KMS-11 (cell line): ENCODE measurements around the gene PTPN18.

ENCODE experiments used
- H2AFZ ChIP-seq: fragments of 200-600 bp; sonication (generic); 2 replicates; pipeline ENCODE4 v1.6.1; 2016; ENCODE audit warnings: antibody characterized with exemption, mixed run types, low read depth
- H3K27ac ChIP-seq: fragments of 200-600 bp; sonication (generic); 2 replicates; pipeline ENCODE4 v1.6.1; 2016; ENCODE audit warnings: mild to moderate bottlenecking, mixed run types
- H3K27me3 ChIP-seq: fragments of 200-600 bp; sonication (generic); 2 replicates; pipeline ENCODE4 v1.6.1; 2017; ENCODE audit warnings: mild to moderate bottlenecking, low read depth, mixed run types, moderate library complexity; ENCODE audit not compliant: insufficient read depth
- H3K36me3 ChIP-seq: fragments of 200-600 bp; sonication (generic); 2 replicates; pipeline ENCODE4 v1.6.1; 2017; ENCODE audit warnings: mild to moderate bottlenecking, mixed run types; ENCODE audit not compliant: insufficient read depth
- H3K4me1 ChIP-seq: fragments of 200-600 bp; sonication (generic); 2 replicates; pipeline ENCODE4 v1.6.1; 2016; ENCODE audit warnings: mild to moderate bottlenecking, low read depth, mixed run types; ENCODE audit not compliant: poor library complexity, severe bottlenecking
- H3K4me2 ChIP-seq: fragments of 200-600 bp; sonication (generic); 2 replicates; pipeline ENCODE4 v1.7.0; 2016; ENCODE audit warnings: mild to moderate bottlenecking, mixed run types
- H3K4me3 ChIP-seq: fragments of 200-600 bp; sonication (generic); IDR thresholded peaks from 2 replicates; pipeline ENCODE4 v1.6.1; 2017; ENCODE audit warnings: low read depth, low read length, mixed read lengths; ENCODE audit not compliant: insufficient read depth
- H3K79me2 ChIP-seq: fragments of 200-600 bp; sonication (generic); 2 replicates; pipeline ENCODE4 v1.6.1; 2016; ENCODE audit warnings: low read depth, mixed run types; ENCODE audit not compliant: insufficient read depth
- H3K9ac ChIP-seq: fragments of 200-600 bp; sonication (generic); 2 replicates; pipeline ENCODE4 v1.6.1; 2016; ENCODE audit warnings: mild to moderate bottlenecking, mixed run types
- H4K20me1 ChIP-seq: fragments of 200-600 bp; sonication (generic); 2 replicates; pipeline ENCODE4 v1.6.1; 2016; ENCODE audit warnings: mild to moderate bottlenecking, mixed run types; ENCODE audit not compliant: insufficient read depth
- TF ChIP-seq, protein P1 (sequence below): fragments of 200-600 bp; sonication (generic); conservative IDR thresholded peaks from 2 replicates; pipeline ENCODE4 v1.6.1; 2017; ENCODE audit warnings: low read depth, mild to moderate bottlenecking, antibody characterized with exemption, low read length, moderate library complexity, mixed read lengths

The PTPN18 gene

DNA sequence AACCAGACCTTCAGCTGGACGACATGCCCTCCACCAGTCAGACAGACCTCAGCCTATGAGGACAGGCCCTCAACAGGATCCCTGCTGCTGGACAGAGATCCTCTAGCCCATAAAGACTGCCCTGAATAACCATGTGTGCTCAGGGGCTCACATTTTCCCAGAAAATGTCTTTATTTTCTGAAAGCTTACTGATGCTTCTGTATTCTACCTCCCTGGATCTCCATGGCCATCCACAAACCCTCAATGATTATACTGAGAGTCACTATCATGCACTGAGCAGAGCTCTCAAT lies 1.8 kb upstream of the PTPN18 start:
- TF ChIP-seq, protein P1, sequence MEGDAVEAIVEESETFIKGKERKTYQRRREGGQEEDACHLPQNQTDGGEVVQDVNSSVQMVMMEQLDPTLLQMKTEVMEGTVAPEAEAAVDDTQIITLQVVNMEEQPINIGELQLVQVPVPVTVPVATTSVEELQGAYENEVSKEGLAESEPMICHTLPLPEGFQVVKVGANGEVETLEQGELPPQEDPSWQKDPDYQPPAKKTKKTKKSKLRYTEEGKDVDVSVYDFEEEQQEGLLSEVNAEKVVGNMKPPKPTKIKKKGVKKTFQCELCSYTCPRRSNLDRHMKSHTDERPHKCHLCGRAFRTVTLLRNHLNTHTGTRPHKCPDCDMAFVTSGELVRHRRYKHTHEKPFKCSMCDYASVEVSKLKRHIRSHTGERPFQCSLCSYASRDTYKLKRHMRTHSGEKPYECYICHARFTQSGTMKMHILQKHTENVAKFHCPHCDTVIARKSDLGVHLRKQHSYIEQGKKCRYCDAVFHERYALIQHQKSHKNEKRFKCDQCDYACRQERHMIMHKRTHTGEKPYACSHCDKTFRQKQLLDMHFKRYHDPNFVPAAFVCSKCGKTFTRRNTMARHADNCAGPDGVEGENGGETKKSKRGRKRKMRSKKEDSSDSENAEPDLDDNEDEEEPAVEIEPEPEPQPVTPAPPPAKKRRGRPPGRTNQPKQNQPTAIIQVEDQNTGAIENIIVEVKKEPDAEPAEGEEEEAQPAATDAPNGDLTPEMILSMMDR, result no peak
- Histone ChIP-seq H3K4me3 (no peak overlapping the region), H3K27ac (no peak overlapping the region), H3K79me2 (no peaks in the 10 kb centered on the region), H3K36me3 (no peaks in the 10 kb centered on the region), H3K27me3 (no peaks in the 10 kb centered on the region), H3K4me2 (no peak overlapping the region), H3K9ac (no peak overlapping the region), H2AFZ (no peak overlapping the region), H3K4me1 (no peaks in the 10 kb centered on the region), H4K20me1 (no peaks in the 10 kb centered on the region)

DNA sequence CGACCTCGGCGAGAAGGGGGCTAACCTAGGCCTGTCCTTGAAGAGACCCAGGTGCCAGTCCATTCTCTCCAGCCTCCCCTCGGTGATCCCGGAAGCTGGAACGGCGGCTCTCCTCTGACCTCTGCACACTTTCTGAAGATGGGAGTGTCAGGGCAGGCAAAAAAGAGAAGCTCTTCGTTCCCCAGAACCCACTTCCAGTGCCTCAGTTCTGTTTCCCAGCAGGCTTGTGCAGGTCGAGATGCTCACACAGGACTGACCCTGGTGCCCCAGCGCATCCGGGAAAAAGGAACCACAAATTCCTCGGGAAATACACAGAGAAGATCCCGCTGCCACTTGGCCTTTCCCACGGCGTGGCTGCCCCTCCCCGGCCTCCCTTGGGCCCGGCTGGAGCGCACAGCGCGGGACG lies 681 bp upstream of the PTPN18 start:
- peak overlapping the region; percentile 74; the same call in 1 of the 2 replicates for H3K4me2 ChIP-seq
- H3K27me3 ChIP-seq, result no peaks in the 10 kb centered on the region
- H3K9ac ChIP-seq, result no peak overlapping the region
- peak overlapping the region; percentile 79; the same call in 1 of the 2 replicates for H2AFZ ChIP-seq
- H4K20me1 ChIP-seq, result no peaks in the 10 kb centered on the region
- no peaks in the 10 kb centered on the region for H3K36me3 ChIP-seq
- H3K4me1 ChIP-seq, result no peaks in the 10 kb centered on the region
- no peak overlapping the region for H3K4me3 ChIP-seq
- TF ChIP-seq, protein P1, result no peak
- H3K27ac ChIP-seq, result no peak overlapping the region
- no peaks in the 10 kb centered on the region for H3K79me2 ChIP-seq

DNA sequence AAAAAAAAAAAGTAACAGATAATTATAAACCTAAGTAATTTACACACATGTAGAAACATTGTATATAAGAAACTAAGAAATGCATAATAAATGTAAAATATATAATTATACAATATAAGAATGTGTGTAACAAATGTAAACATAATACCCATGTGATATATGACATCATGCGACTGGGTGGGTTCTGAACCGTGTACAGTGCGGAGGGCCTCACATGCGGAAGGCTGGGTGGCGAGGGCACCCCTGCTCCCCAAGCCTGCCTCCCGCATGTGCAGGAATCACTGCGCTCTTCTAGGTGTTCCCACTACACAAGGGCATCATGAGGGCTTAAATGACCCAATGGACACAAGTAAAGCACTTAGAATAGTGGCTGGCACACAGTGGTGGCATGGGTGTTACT lies 2.0 kb downstream of the PTPN18 start:
- H3K79me2 ChIP-seq, result no peaks in the 10 kb centered on the region
- no peak overlapping the region for H3K4me3 ChIP-seq
- H3K4me1 ChIP-seq, result no peaks in the 10 kb centered on the region
- no peak overlapping the region for H3K9ac ChIP-seq
- TF ChIP-seq, protein P1, result no peak
- H3K27ac ChIP-seq, result no peak overlapping the region
- no peak overlapping the region for H3K4me2 ChIP-seq
- no peak overlapping the region for H2AFZ ChIP-seq
- no peaks in the 10 kb centered on the region for H3K36me3 ChIP-seq
- no peaks in the 10 kb centered on the region for H3K27me3 ChIP-seq
- no peaks in the 10 kb centered on the region for H4K20me1 ChIP-seq

DNA sequence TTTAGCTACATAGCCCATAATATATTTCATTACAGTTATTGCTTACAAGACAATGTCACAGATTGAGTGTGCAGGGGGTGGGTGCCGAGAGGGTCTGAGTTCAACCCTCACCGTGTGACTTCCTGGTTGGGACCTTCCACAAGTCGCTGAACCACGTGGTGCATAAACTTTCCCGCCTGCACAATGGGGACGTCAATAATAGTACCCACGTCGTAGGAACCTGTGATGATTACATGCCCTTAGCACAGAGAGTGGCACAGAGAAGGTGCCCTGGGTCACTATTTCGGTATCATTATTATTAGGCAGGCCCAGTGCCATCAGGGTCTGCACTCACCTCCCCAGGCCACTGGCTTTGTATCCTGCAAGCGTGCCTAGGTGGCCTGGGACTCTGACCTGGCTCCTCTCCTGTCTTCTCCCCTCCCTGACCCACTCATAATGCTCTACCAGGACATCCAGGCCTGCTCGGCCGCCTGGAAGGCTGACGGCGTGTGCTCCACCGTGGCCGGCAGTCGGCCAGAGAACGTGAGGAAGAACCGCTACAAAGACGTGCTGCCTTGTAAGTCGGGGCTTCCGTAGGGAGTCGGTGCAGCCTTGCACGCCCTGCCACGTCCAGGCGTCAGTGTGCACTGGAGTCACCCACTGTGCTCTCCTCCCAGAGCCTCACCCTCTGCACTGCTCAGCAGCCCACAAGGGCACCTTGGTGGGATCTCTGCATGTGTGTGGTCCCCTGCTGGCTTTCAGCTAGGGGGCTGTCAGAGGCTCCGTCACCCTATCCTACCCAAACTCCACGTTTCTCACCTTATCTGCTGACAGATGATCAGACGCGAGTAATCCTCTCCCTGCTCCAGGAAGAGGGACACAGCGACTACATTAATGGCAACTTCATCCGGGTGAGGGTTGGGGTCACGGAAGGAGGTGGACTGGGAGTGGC lies 2.8 kb downstream of the PTPN18 start:
- Histone ChIP-seq H4K20me1 (no peaks in the 10 kb centered on the region), H2AFZ (no peak overlapping the region), H3K27ac (no peak overlapping the region), H3K4me2 (no peak overlapping the region), H3K4me1 (no peaks in the 10 kb centered on the region), H3K79me2 (no peaks in the 10 kb centered on the region), H3K4me3 (no peak overlapping the region), H3K27me3 (no peaks in the 10 kb centered on the region), H3K36me3 (no peaks in the 10 kb centered on the region), H3K9ac (no peak overlapping the region)
- TF ChIP-seq, protein P1, result no peak
